OCI-LY7 (cell line): ENCODE measurements around the gene OPCML. TPM values are rescaled to one million over a fixed set of nuclear protein-coding genes. Genes with fewer than 3 reads are reported as not detected.

ENCODE experiments used
- BruUV-seq: library from RNA; stranded (reverse); fragments of 400-500 nt; replicated peaks from 2 replicates; lab custom pipeline; 2021; lab: Mats Ljungman, UMichigan
- CTCF ChIA-PET: fragments of 300-600 bp; sonication (Branson Sonifier 250); formaldehyde crosslinking; loops from one replicate; lab custom pipeline; 2022; ENCODE audit warnings: antibody characterized with exemption; ENCODE audit not compliant: unreplicated experiment; lab: Charles Lee
- POLR2A ChIA-PET: fragments of 300-600 bp; sonication (Branson Sonifier 250); formaldehyde crosslinking; loops from one replicate; lab custom pipeline; 2022; ENCODE audit warnings: antibody characterized with exemption; lab: Charles Lee
- DNase-seq: peaks from one replicate; pipeline ENCODE4 v3.0.0-alpha.2; 2015; ENCODE audit warnings: low spot score
- H2AFZ ChIP-seq: fragments of 200-600 bp; sonication (generic), shearing (Covaris generic); 2 replicates; pipeline ENCODE4 v1.6.1; 2014; ENCODE audit warnings: mild to moderate bottlenecking, antibody characterized with exemption, low read length, moderate library complexity
- H3K27ac ChIP-seq: fragments of 200-600 bp; sonication (generic); 2 replicates; pipeline ENCODE4 v1.5.1; 2014; ENCODE audit warnings: mixed run types, low read depth, mild to moderate bottlenecking, moderate library complexity, low read length, inconsistent platforms; ENCODE audit not compliant: poor library complexity, severe bottlenecking
- H3K36me3 ChIP-seq: fragments of 200-600 bp; sonication (generic); 2 replicates; pipeline ENCODE4 v1.6.1; 2014; ENCODE audit warnings: mild to moderate bottlenecking, antibody characterized with exemption, low read length, moderate library complexity, mixed read lengths; ENCODE audit not compliant: insufficient read depth
- H3K4me1 ChIP-seq: fragments of 200-600 bp; sonication (generic); 2 replicates; pipeline ENCODE4 v1.5.1; 2014; ENCODE audit warnings: mild to moderate bottlenecking, low read length; ENCODE audit not compliant: insufficient read depth, poor library complexity, severe bottlenecking
- H3K4me2 ChIP-seq: fragments of 200-600 bp; sonication (generic); 2 replicates; pipeline ENCODE4 v1.6.1; 2014; ENCODE audit warnings: mild to moderate bottlenecking, low read length
- H3K4me3 ChIP-seq: fragments of 200-600 bp; sonication (generic); 2 replicates; pipeline ENCODE4 v1.5.1; 2014; ENCODE audit warnings: mild to moderate bottlenecking, low read depth, low read length; ENCODE audit not compliant: poor library complexity, severe bottlenecking
- H3K79me2 ChIP-seq: fragments of 200-600 bp; sonication (generic); 2 replicates; pipeline ENCODE4 v1.6.1; 2016; ENCODE audit warnings: low read depth, mild to moderate bottlenecking, low read length, moderate library complexity, mixed read lengths; ENCODE audit not compliant: insufficient read depth
- H3K9me2 ChIP-seq: fragments of 200-600 bp; sonication (generic); 2 replicates; pipeline ENCODE4 v1.6.1; 2016; ENCODE audit warnings: mild to moderate bottlenecking, low read length, mixed read lengths; ENCODE audit not compliant: insufficient read depth
- H3K9me3 ChIP-seq: fragments of 200-600 bp; sonication (generic); 2 replicates; pipeline ENCODE4 v1.6.1; 2014; ENCODE audit warnings: mild to moderate bottlenecking, mixed run types, low read length, mixed read lengths
- H4K20me1 ChIP-seq: fragments of 200-600 bp; sonication (generic); 2 replicates; pipeline ENCODE4 v1.6.1; 2014; ENCODE audit warnings: mild to moderate bottlenecking, antibody characterized with exemption, low read length, moderate library complexity, mixed read lengths; ENCODE audit not compliant: insufficient read depth
- EZH2phosphoT487 ChIP-seq: fragments of 200-600 bp; sonication (generic); IDR thresholded peaks from 2 replicates; pipeline ENCODE4 v1.6.1; 2018; ENCODE audit warnings: low read depth, borderline replicate concordance, mild to moderate bottlenecking, mixed run types, antibody characterized with exemption, low read length, moderate library complexity, mixed read lengths
- intact Hi-C: fragments of 100-400 bp; cut with micrococcal nuclease; formaldehyde crosslinking; loops from one replicate; pipeline ENCODE4 v1.10.0; 2022; ENCODE audit not compliant: unreplicated experiment
- total RNA-seq, 2 experiments: library from RNA; depleted of rRNA in 1 of 2; stranded (reverse); fragments of >200 nt in 1 of 2; shearing (Covaris generic) in 1 of 2; gene quantifications; 2 replicates each; pipeline ENCODE4 v1.2.3, GENCODE V29; 2014 to 2022
- TF ChIP-seq, protein P1 (sequence below): fragments of 200-600 bp; sonication (generic); conservative IDR thresholded peaks from 2 replicates; pipeline ENCODE4 v1.5.1; 2014; ENCODE audit warnings: mild to moderate bottlenecking, antibody characterized with exemption, low read length, moderate library complexity, mixed read lengths

Gene OPCML
- total RNA-seq, 2 experiments from 2014 or later = not detected

DNA sequence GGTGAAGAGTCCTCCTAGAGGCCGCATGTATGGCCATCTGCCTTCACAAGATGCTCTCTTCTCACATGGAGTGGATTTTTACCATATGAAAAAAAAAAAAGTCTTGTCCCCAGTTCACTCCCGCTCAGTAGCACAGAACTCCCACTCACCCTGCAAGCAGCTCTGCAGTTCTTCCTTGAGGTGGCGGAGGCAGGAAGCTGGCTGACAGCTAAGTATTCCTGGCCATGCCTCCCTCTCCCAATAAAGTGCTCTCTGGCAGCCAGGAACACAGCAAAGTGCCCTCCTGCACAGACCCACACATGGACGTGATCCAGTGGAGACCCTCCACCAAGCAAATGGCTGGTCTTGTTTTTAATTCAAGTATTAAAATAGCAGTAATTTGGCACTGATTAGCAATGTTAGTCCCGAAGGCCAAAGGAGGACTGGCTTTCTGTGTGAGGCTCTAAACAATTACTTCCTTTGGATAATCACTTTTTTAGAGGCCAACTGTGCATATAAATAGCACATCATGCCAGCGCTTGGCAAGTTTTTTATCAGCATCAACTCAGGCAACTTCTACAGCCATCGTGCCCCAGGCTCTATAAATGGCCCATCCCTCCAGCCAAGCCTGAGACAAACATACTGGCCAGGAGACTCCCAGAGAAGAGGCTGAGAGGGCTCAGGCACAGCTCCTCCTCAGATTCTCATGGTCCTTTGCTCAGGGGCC is 413.6 kb downstream of the OPCML start:
- TF ChIP-seq, protein P1, sequence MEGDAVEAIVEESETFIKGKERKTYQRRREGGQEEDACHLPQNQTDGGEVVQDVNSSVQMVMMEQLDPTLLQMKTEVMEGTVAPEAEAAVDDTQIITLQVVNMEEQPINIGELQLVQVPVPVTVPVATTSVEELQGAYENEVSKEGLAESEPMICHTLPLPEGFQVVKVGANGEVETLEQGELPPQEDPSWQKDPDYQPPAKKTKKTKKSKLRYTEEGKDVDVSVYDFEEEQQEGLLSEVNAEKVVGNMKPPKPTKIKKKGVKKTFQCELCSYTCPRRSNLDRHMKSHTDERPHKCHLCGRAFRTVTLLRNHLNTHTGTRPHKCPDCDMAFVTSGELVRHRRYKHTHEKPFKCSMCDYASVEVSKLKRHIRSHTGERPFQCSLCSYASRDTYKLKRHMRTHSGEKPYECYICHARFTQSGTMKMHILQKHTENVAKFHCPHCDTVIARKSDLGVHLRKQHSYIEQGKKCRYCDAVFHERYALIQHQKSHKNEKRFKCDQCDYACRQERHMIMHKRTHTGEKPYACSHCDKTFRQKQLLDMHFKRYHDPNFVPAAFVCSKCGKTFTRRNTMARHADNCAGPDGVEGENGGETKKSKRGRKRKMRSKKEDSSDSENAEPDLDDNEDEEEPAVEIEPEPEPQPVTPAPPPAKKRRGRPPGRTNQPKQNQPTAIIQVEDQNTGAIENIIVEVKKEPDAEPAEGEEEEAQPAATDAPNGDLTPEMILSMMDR = no peak
- TF ChIP-seq EZH2phosphoT487 = no peak
- POLR2A ChIA-PET = no interaction called here
- CTCF ChIA-PET = no interaction called here

DNA sequence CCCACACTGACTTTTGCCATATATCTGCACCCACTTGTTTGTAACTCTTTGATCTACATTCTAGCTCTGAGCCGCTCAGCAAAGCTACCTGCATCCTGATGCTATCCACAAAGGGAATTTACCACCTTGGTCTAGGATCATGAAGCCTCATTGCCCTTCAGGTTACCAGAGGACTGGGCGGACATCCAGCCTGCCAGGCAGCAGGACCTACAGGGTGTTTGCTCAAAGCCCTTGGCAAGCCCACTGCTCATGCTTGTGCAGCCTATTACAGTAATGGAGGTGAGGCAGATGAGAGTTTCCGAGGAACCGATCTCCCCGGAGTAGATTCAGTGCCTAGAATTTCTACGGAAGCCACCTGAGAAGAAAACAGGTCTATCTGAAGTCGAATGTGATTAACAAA is 417.2 kb downstream of the OPCML start:
- no peak overlapping the region for H3K4me2 ChIP-seq
- intact Hi-C loops = no loop called here

More for the DNA sequence above, 413.6 kb downstream of the OPCML start:
- Histone ChIP-seq H3K4me3 (no peak overlapping the region), H2AFZ (no peak overlapping the region), H3K4me2 (no peak overlapping the region), H3K79me2 (no peaks in the 10 kb centered on the region), H4K20me1 (no peaks in the 10 kb centered on the region), H3K27ac (no peak overlapping the region), H3K36me3 (no peaks in the 10 kb centered on the region), H3K4me1 (no peaks in the 10 kb centered on the region), H3K9me2 (no peaks in the 10 kb centered on the region), H3K9me3 (no peaks in the 10 kb centered on the region)
- no TSS peak for BruUV-seq
- DNase-seq = no peak
- intact Hi-C loops = no loop called here

DNA sequence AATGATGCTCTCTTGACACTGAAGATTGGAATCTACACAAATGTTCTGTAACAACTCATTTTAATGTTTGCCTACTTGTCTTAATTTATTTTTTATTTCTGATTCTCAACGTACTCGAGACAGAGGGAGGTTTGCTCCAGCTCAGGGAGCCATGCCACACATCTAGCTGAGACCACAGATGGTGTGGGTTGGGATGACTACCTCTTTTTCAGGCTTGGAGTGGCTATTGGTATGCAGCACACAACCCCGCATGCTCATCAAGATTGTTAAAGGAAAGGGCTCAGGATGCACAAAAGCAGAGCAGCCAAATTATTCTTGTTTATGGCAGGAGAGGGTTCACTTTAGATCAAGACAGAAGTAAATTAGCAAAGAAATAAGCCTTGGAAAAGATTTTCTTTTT is 424.5 kb downstream of the OPCML start:
- TF ChIP-seq, protein P1 = no peak
- TF ChIP-seq EZH2phosphoT487 = no peak
- BruUV-seq = no TSS peak
- intact Hi-C loops = no loop called here
- H3K79me2 ChIP-seq = no peaks in the 10 kb centered on the region
- ChIA-PET CTCF (no interaction called here), POLR2A (no interaction called here)
- no peaks in the 10 kb centered on the region for H3K4me1 ChIP-seq
- no peaks in the 10 kb centered on the region for H3K9me2 ChIP-seq
- no peaks in the 10 kb centered on the region for H4K20me1 ChIP-seq
- H3K27ac ChIP-seq = no peak overlapping the region
- no peak overlapping the region for H2AFZ ChIP-seq
- no peaks in the 10 kb centered on the region for H3K9me3 ChIP-seq
- H3K4me2 ChIP-seq = no peak overlapping the region
- no peaks in the 10 kb centered on the region for H3K36me3 ChIP-seq
- DNase-seq = no peak
- H3K4me3 ChIP-seq = no peak overlapping the region

More for the DNA sequence above, 417.2 kb downstream of the OPCML start:
- no peaks in the 10 kb centered on the region for H3K79me2 ChIP-seq
- H3K36me3 ChIP-seq = no peaks in the 10 kb centered on the region
- no peak overlapping the region for H2AFZ ChIP-seq
- no peaks in the 10 kb centered on the region for H3K9me3 ChIP-seq
- ChIA-PET POLR2A (no interaction called here), CTCF (no interaction called here)
- DNase-seq = no peak
- H3K9me2 ChIP-seq = no peaks in the 10 kb centered on the region
- TF ChIP-seq, protein P1 = no peak
- no peak for TF ChIP-seq EZH2phosphoT487
- H3K27ac ChIP-seq = no peak overlapping the region
- no peaks in the 10 kb centered on the region for H3K4me1 ChIP-seq
- BruUV-seq = no TSS peak
- H4K20me1 ChIP-seq = no peaks in the 10 kb centered on the region
- H3K4me3 ChIP-seq = no peak overlapping the region
